Lung (tissue), 12 donors: Measurements from ENCODE around the gene GPR107. TPM values are rescaled to one million over a fixed set of nuclear protein-coding genes. Genes with fewer than 3 reads are reported as not detected.

Source experiments
- ATAC-seq: fragments of 200-7000 bp; cut with Tn5 transposase; one replicate; pipeline ENCODE4 v1.9.1; 2020; ENCODE audit warnings: moderate number of reproducible peaks; ENCODE audit not compliant: insufficient read depth, low FRiP score
- DNase-seq, 3 donors: peaks; one replicate each; pipeline ENCODE4 v3.0.0-alpha.2; 2013 to 2017
- H3K27ac ChIP-seq, 2 donors: one replicate each; pipeline ENCODE4 v1.5.1; 2013; ENCODE audit warnings: mild to moderate bottlenecking in 2 of 2, moderate library complexity in 2 of 2, control low read depth in 1 of 2, inconsistent platforms in 1 of 2, low read depth in 1 of 2, low read length in 1 of 2
- H3K27me3 ChIP-seq, 3 donors: one replicate each; pipeline ENCODE4 v1.5.1; 2013; ENCODE audit warnings: low read length in 2 of 3; ENCODE audit not compliant: control insufficient read depth in 3 of 3, insufficient read depth in 3 of 3
- H3K36me3 ChIP-seq, 4 donors: one replicate each; pipeline ENCODE4 v1.5.1; 2013; ENCODE audit warnings: low read length in 4 of 4, mild to moderate bottlenecking in 1 of 4, moderate library complexity in 1 of 4; ENCODE audit not compliant: control insufficient read depth in 4 of 4, insufficient read depth in 4 of 4
- H3K4me1 ChIP-seq, 5 donors: one replicate each; pipeline ENCODE4 v1.5.1; 2013; ENCODE audit warnings: low read length in 5 of 5, mild to moderate bottlenecking in 2 of 5, moderate library complexity in 1 of 5; ENCODE audit not compliant: control insufficient read depth in 5 of 5, insufficient read depth in 5 of 5
- H3K4me3 ChIP-seq: one replicate; pipeline ENCODE4 v1.5.1; 2013; ENCODE audit warnings: mild to moderate bottlenecking, control low read depth, moderate library complexity
- H3K9ac ChIP-seq, 2 donors: one replicate each; pipeline ENCODE4 v1.5.1; 2013; ENCODE audit warnings: low read length in 2 of 2, control low read depth in 1 of 2; ENCODE audit not compliant: insufficient read depth in 1 of 2
- H3K9me3 ChIP-seq, 4 donors: one replicate each; pipeline ENCODE4 v1.5.1; 2013; ENCODE audit warnings: low read length in 3 of 4, mild to moderate bottlenecking in 1 of 4, moderate library complexity in 1 of 4; ENCODE audit not compliant: control insufficient read depth in 4 of 4, insufficient read depth in 3 of 4
- WGBS, 2 donors: extraction: QIAGEN DNeasy Blood & Tissue Kit; methylation state at CpG; one replicate each; pipeline ENCODE4 v1.1.7; 2013; 5-methylcytosine and 5-hydroxymethylcytosine counted together
- polyA plus RNA-seq, 2 donors: library from polyadenylated mRNA; stranded (reverse); fragments of 200-250 nt; gene quantifications; one replicate each; pipeline ENCODE4 v1.2.1, GENCODE V29; 2013
- total RNA-seq, 2 donors: library from RNA; depleted of rRNA in 1 of 2; stranded (reverse); fragments of >200 nt in 1 of 2; gene quantifications; one replicate each; pipeline ENCODE4 v1.2.1, GENCODE V29; 2014 to 2021
- TF ChIP-seq, protein P1 (sequence below): IDR thresholded peaks from 2 replicates; pipeline ENCODE4 v1.5.1; 2012; ENCODE audit warnings: mild to moderate bottlenecking; ENCODE audit errors: control extremely low read depth, extremely low read depth
- donor health status: control.
- donor health status: control.
- donor health status: Bipolar disorder and iron deficiency.
- donor health status: healthy.
- donor health status: DM: yes; HTN: yes; CAD: no.

Gene GPR107
- total and polyA plus RNA-seq, 4 donors, result 11.0 to 180 (median 33.2) TPM

GRCh38 chr9:130128733-130129431 lies 75.2 kb downstream of the GPR107 start:
- H3K27ac ChIP-seq, result peak overlapping the region; percentile 14 to 88
- DNase-seq (peak in 1 of 3 donors; percentile 46), ATAC-seq (peak; percentile 49)
- TF ChIP-seq, protein P1, sequence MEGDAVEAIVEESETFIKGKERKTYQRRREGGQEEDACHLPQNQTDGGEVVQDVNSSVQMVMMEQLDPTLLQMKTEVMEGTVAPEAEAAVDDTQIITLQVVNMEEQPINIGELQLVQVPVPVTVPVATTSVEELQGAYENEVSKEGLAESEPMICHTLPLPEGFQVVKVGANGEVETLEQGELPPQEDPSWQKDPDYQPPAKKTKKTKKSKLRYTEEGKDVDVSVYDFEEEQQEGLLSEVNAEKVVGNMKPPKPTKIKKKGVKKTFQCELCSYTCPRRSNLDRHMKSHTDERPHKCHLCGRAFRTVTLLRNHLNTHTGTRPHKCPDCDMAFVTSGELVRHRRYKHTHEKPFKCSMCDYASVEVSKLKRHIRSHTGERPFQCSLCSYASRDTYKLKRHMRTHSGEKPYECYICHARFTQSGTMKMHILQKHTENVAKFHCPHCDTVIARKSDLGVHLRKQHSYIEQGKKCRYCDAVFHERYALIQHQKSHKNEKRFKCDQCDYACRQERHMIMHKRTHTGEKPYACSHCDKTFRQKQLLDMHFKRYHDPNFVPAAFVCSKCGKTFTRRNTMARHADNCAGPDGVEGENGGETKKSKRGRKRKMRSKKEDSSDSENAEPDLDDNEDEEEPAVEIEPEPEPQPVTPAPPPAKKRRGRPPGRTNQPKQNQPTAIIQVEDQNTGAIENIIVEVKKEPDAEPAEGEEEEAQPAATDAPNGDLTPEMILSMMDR, result no peak
- WGBS, 2 donors, result 39 to 58% methylated on average over 14 of the region's 14 CpGs
- no peak overlapping the region for H3K9ac ChIP-seq
- H3K27me3 ChIP-seq, result no peaks in the 10 kb centered on the region
- peaks cover 0 to 8% (median 1%) of the 10 kb centered on the region in 5 donors for H3K4me1 ChIP-seq
- peaks cover 9 to 29% (median 25%) of the 10 kb centered on the region in 4 donors for H3K36me3 ChIP-seq
- H3K4me3 ChIP-seq, result no peak overlapping the region
- no peaks in the 10 kb centered on the region for H3K9me3 ChIP-seq

DNA sequence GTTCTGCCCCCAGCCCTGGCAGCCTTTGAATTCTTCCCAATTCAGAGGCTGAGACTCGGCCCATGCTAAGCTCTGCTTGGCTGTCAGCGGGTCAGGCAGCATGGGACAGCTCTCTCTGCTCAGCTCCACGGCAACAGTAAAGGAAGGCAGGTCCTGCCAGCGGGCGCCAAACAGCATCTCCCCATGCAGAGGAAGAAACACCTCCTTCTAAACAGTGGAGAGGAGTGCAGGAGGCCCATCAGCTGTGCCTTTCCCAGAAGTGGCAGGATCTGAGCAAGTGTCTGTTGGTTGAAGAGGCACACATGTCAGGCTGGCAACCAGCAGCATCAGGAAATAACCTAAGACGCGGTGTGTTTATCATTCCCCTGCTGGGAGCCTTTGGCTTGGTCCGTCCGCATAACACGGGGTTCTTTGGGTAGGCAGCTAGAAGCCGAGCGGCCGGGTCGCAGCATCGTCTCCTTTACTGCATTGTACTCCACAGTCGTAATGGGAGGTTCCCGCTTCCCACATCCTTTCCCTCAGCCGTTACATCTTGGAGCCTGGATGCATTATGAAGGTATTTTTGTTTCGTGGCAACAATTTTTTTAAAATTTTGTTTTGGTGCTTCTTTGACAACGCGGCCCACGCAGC lies 75.8 kb downstream of the GPR107 start:
- ATAC-seq (no peak), DNase-seq (peak in 2 of 3 donors; percentile 46 to 61)
- no peaks in the 10 kb centered on the region for H3K27me3 ChIP-seq
- 84 to 86% methylated on average over 22 of the region's 22 CpGs for WGBS, 2 donors
- H3K9ac ChIP-seq, result no peak overlapping the region
- no peak overlapping the region for H3K4me3 ChIP-seq
- peak overlapping the region in 1 of 2 donors; percentile 84 for H3K27ac ChIP-seq
- peaks cover 0 to 8% (median 0%) of the 10 kb centered on the region in 5 donors for H3K4me1 ChIP-seq
- H3K36me3 ChIP-seq, result peaks cover 9 to 26% (median 24%) of the 10 kb centered on the region in 4 donors
- no peaks in the 10 kb centered on the region for H3K9me3 ChIP-seq
- TF ChIP-seq, protein P1, result no peak

DNA sequence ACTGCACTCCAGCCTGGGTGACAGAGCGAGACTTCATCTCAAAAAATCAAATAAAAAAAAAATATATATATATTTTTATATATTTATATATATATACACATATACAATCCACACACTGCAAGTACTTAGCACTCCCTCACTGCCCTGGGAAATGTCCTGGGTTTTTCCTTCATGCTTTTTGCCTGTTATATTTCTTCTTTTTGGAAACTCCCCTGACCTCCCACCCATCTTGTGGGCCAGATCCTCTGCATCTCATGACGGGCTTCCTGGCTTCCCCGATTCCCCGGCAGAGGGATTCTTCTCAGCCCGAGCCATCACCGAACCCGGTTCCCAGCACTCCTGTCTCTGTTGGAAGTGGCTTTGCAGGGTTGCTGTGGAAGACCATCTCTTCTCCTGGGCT lies 79.0 kb downstream of the GPR107 start:
- Histone ChIP-seq H3K4me1 (peaks cover 0 to 8% (median 0%) of the 10 kb centered on the region in 5 donors), H3K9me3 (no peaks in the 10 kb centered on the region), H3K4me3 (no peak overlapping the region), H3K9ac (no peak overlapping the region), H3K27me3 (no peaks in the 10 kb centered on the region), H3K36me3 (peaks cover 9 to 35% (median 28%) of the 10 kb centered on the region in 4 donors), H3K27ac (no peak overlapping the region)
- 96 to 97% methylated on average over 7 of the region's 7 CpGs for WGBS, 2 donors
- no peak for DNase-seq
- TF ChIP-seq, protein P1, result no peak
- ATAC-seq, result no peak
